ENCODE data around the gene PLA2G4B.
"Not testable (repeated sequence)": the region's sequence is repeated elsewhere in the genome, so short reads cannot be mapped to it uniquely, and the experiment has no call there.

Gene PLA2G4B

GRCh38 chr15:41827880-41828806, 10.5 kb upstream of the PLA2G4B start, which contains the start of gene JMJD7:
Gene JMJD7 (plus strand): TSS chr15:41828092. CDS start chr15:41828125, 33 bp downstream.
- DNase-seq = peak; percentile 64

GRCh38 chr15:41828807-41829141, 9.9 kb upstream of the PLA2G4B start:
- DNase-seq = no peak

- no peak for DNase-seq
Observed at GRCh38 chr15:41829959-41830646, 8.5 kb upstream of the PLA2G4B start.

- DNase-seq = not testable (repeated sequence)
Observed at GRCh38 chr15:41831291-41831690, 7.4 kb upstream of the PLA2G4B start.

- DNase-seq = no peak
Observed at GRCh38 chr15:41832208-41832607, 6.4 kb upstream of the PLA2G4B start.

GRCh38 chr15:41832875-41833274, 5.8 kb upstream of the PLA2G4B start:
- DNase-seq = peak; percentile 10

- DNase-seq = no peak
Observed at GRCh38 chr15:41834096-41834495, 4.6 kb upstream of the PLA2G4B start.

- no peak for DNase-seq
Observed at GRCh38 chr15:41836073-41836472, 2.6 kb upstream of the PLA2G4B start.

- DNase-seq = no peak
Observed at GRCh38 chr15:41836713-41837454, 1.8 kb upstream of the PLA2G4B start.

GRCh38 chr15:41839781-41840491, 1.3 kb downstream of the PLA2G4B start:
- DNase-seq = no peak

- DNase-seq = no peak
Observed at GRCh38 chr15:41840673-41841072, 2.0 kb downstream of the PLA2G4B start.

- no peak for DNase-seq
Observed at GRCh38 chr15:41841131-41841530, 2.5 kb downstream of the PLA2G4B start.

GRCh38 chr15:41842229-41842628, 3.6 kb downstream of the PLA2G4B start:
- no peak for DNase-seq

GRCh38 chr15:41843571-41843970, 4.9 kb downstream of the PLA2G4B start:
- DNase-seq = no peak

- DNase-seq = no peak
Observed at GRCh38 chr15:41844814-41845213, 6.2 kb downstream of the PLA2G4B start.

- no peak for DNase-seq
Observed at GRCh38 chr15:41847206-41847605, 8.6 kb downstream of the PLA2G4B start.

GRCh38 chr15:41847981-41848380, 9.3 kb downstream of the PLA2G4B start:
- no peak for DNase-seq

- DNase-seq = no peak
Observed at GRCh38 chr15:41848631-41849030, 10.0 kb downstream of the PLA2G4B start.

- DNase-seq = no peak
Observed at GRCh38 chr15:41849204-41849603, 10.6 kb downstream of the PLA2G4B start.

- no peak for DNase-seq
Observed at GRCh38 chr15:41849861-41850260, 11.2 kb downstream of the PLA2G4B start.

GRCh38 chr15:41850482-41851166, 12.0 kb downstream of the PLA2G4B start:
- no peak for DNase-seq

GRCh38 chr15:41851167-41851523, 12.5 kb downstream of the PLA2G4B start:
- no peak for DNase-seq
